OCI-LY7 (cell line): Measurements from ENCODE around the gene PAX7.

Source experiments
- EZH2phosphoT487 ChIP-seq: fragments of 200-600 bp; sonication (generic); IDR thresholded peaks from 2 replicates; pipeline ENCODE4 v1.6.1; 2018; ENCODE audit warnings: low read depth, borderline replicate concordance, mild to moderate bottlenecking, mixed run types, antibody characterized with exemption, low read length, moderate library complexity, mixed read lengths
- TF ChIP-seq, protein P1 (sequence below): fragments of 200-600 bp; sonication (generic); conservative IDR thresholded peaks from 2 replicates; pipeline ENCODE4 v1.5.1; 2014; ENCODE audit warnings: mild to moderate bottlenecking, antibody characterized with exemption, low read length, moderate library complexity, mixed read lengths

DNA sequence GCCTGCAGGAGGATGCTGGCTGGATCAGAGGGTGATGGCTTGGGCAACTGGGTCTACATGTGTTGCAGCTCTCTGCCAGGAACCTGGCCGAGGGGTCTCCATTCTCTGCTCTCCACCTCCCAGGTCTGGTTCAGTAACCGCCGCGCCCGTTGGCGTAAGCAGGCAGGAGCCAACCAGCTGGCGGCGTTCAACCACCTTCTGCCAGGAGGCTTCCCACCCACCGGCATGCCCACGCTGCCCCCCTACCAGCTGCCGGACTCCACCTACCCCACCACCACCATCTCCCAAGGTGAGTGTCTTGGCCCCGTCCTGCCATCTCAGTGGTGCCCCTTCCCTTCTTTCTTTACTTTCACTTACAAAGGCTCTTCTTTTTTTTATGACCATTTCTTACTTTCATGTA, 69.9 kb downstream of the PAX7 start:
- TF ChIP-seq, protein P1, sequence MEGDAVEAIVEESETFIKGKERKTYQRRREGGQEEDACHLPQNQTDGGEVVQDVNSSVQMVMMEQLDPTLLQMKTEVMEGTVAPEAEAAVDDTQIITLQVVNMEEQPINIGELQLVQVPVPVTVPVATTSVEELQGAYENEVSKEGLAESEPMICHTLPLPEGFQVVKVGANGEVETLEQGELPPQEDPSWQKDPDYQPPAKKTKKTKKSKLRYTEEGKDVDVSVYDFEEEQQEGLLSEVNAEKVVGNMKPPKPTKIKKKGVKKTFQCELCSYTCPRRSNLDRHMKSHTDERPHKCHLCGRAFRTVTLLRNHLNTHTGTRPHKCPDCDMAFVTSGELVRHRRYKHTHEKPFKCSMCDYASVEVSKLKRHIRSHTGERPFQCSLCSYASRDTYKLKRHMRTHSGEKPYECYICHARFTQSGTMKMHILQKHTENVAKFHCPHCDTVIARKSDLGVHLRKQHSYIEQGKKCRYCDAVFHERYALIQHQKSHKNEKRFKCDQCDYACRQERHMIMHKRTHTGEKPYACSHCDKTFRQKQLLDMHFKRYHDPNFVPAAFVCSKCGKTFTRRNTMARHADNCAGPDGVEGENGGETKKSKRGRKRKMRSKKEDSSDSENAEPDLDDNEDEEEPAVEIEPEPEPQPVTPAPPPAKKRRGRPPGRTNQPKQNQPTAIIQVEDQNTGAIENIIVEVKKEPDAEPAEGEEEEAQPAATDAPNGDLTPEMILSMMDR: no peak
- no peak for TF ChIP-seq EZH2phosphoT487
